Astrocyte (in vitro differentiated cells and primary cell): ENCODE data around the gene PGM2.

Experiments used
- EZH2 ChIP-seq: IDR thresholded peaks from 2 replicates; pipeline ENCODE4 v1.6.1; 2012; ENCODE audit warnings: mild to moderate bottlenecking, low read length, inconsistent platforms; ENCODE audit not compliant: insufficient read depth
- TF ChIP-seq, protein P1 (sequence below): IDR thresholded peaks from 2 replicates; pipeline ENCODE4 v1.5.1; 2011; ENCODE audit warnings: low read depth, mild to moderate bottlenecking, inconsistent platforms, low read length, moderate library complexity; ENCODE audit not compliant: insufficient read depth

- TF ChIP-seq, protein P1, sequence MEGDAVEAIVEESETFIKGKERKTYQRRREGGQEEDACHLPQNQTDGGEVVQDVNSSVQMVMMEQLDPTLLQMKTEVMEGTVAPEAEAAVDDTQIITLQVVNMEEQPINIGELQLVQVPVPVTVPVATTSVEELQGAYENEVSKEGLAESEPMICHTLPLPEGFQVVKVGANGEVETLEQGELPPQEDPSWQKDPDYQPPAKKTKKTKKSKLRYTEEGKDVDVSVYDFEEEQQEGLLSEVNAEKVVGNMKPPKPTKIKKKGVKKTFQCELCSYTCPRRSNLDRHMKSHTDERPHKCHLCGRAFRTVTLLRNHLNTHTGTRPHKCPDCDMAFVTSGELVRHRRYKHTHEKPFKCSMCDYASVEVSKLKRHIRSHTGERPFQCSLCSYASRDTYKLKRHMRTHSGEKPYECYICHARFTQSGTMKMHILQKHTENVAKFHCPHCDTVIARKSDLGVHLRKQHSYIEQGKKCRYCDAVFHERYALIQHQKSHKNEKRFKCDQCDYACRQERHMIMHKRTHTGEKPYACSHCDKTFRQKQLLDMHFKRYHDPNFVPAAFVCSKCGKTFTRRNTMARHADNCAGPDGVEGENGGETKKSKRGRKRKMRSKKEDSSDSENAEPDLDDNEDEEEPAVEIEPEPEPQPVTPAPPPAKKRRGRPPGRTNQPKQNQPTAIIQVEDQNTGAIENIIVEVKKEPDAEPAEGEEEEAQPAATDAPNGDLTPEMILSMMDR: no peak
- TF ChIP-seq EZH2: no peak
Observed at GRCh38 chr4:37781131-37781455, 45.4 kb upstream of the PGM2 start.
